ENCODE data around the gene IPO4. TPM values are rescaled to one million over a fixed set of nuclear protein-coding genes. Genes with fewer than 3 reads are reported as not detected.
A peak's percentile ranks its signal among the peaks of the same experiment; 100 is the strongest.

Gene IPO4
- total and polyA plus RNA-seq, 2 of the 13 experiments (the other 11 are each of a cell fraction or from before 2014, with no cell fraction given): 39.0 to 179 TPM

GRCh38 chr14:24151404-24152080 is 37.1 kb downstream of the IPO4 start (continued):
- TF ChIP-seq ZNF326 (CRISPR knock-in tag; IDR thresholded peaks at IDR 0.05; ENCODE audit: borderline replicate concordance): no peak

GRCh38 chr14:24150993-24151392 is 37.6 kb downstream of the IPO4 start:
- Histone ChIP-seq H3K27me3 (ENCODE audit: control insufficient read depth in 1 of 2, insufficient read depth in 2 of 2, low read length in 2 of 2) (peaks cover 0 to 3% of the 10 kb centered on the region in 2 experiments; a peak in 1 of 5 replicates), H3K36me3 (replicated peaks in 1 of 2; ENCODE audit: control insufficient read depth in 1 of 2, insufficient read depth in 2 of 2, low read length in 2 of 2) (peaks cover 45 to 53% of the 10 kb centered on the region in 2 experiments), H4K20me1 (ENCODE audit: insufficient read depth, low read length) (peaks cover 7% of the 10 kb centered on the region), H3K4me2 (ENCODE audit: low read depth, low read length) (no peak overlapping the region), H3K9ac (ENCODE audit: insufficient read depth, low read depth, low read length) (no peak overlapping the region), H3K79me2 (ENCODE audit: insufficient read depth, low read length) (peaks cover 24% of the 10 kb centered on the region), H3K9me3 (ENCODE audit: low read length) (no peaks in the 10 kb centered on the region), H2AFZ (ENCODE audit: low read length) (no peak overlapping the region), H3K4me3 (replicated peaks in 1 of 3; ENCODE audit: insufficient read depth in 1 of 3, low read depth in 2 of 3, low read length in 3 of 3) (no peak overlapping the region), H3K4me1 (ENCODE audit: insufficient read depth, low read length) (peaks cover 21% of the 10 kb centered on the region), H3K27ac (ENCODE audit: extremely low read length, insufficient read depth, low read length) (no peak overlapping the region)
- FAIRE-seq: no peak
- POLR2A ChIA-PET: interaction anchor here (1.3 to 11.8 kb wide), 5 partner anchors 8 to 37 kb away, joined by 3 to 233 read pairs (median 22); partner anchors contain the start of genes DCAF11, EMC9, IRF9 and NRL
- in situ Hi-C loops (cut with HindIII; ENCODE audit: extremely low pct_ligation_motif_present, low pct_unique_long_range_greater_than_20kb) (no loop called here), intact Hi-C loops (cut with micrococcal nuclease; ENCODE audit: unreplicated experiment) (no loop called here)
- 95% methylated on average over 9 of the region's 9 CpGs for WGBS (ENCODE audit: low lambda C conversion rate)
- no TSS peak for BruUV-seq (replicated peaks)
- CTCF ChIA-PET (ENCODE audit: low intra/inter-chr PET ratio, low total read pairs): no interaction called here
- DNase-seq (ENCODE audit: low spot score): no peak
- ATAC-seq: no peak
- TF ChIP-seq RFX1 (IDR thresholded peaks at IDR 0.05): peak; percentile 39; the same call in 1 of the 2 replicates
- peak in 1 of 2 experiments; percentile 52; a peak in 1 of 4 replicates for TF ChIP-seq KLF16 (CRISPR knock-in tag; IDR thresholded peaks at IDR 0.05)
- TF ChIP-seq EED (CRISPR knock-in tag; IDR thresholded peaks at IDR 0.05): peak; percentile 74; the same call in 1 of the 2 replicates
- no peak for TF ChIP-seq BCL3 (CRISPR knock-in tag; IDR thresholded peaks at IDR 0.05)
- TF ChIP-seq ZBTB20 (CRISPR knock-in tag; IDR thresholded peaks at IDR 0.05; ENCODE audit: borderline replicate concordance, low read depth): no peak
- 0 out of 2 replicates have a peak, but pooled peaks have one; percentile 34 for TF ChIP-seq ZNF274 (CRISPR knock-in tag; IDR thresholded peaks at IDR 0.05)
- no peak for TF ChIP-seq KIAA2018 (CRISPR knock-in tag; IDR thresholded peaks at IDR 0.05; ENCODE audit: borderline replicate concordance)
- TF ChIP-seq ZNF788 (CRISPR knock-in tag; IDR thresholded peaks at IDR 0.05; ENCODE audit: borderline replicate concordance): peak; percentile 21; the same call in 1 of the 2 replicates

Data from HepG2 (cell line).